Fibroblast of villous mesenchyme (primary cell): ENCODE data around the gene LBH. TPM values are rescaled to one million over a fixed set of nuclear protein-coding genes. Genes with fewer than 3 reads are reported as not detected.

ENCODE experiments used
- DNase-seq: peaks from one replicate; pipeline ENCODE4 v3.0.0-alpha.2; 2010; ENCODE audit warnings: low read depth
- H3K4me3 ChIP-seq: 2 replicates; pipeline ENCODE4 v1.5.1; 2011; ENCODE audit warnings: low read depth, mild to moderate bottlenecking, low read length
- CTCF ChIP-seq: IDR thresholded peaks from 2 replicates; pipeline ENCODE4 v1.5.1; 2012; ENCODE audit warnings: low read depth, mild to moderate bottlenecking, low read length; ENCODE audit not compliant: insufficient read depth
- total RNA-seq: library from RNA; depleted of rRNA; stranded (reverse); fragments of >200 nt; gene quantifications from 2 replicates; pipeline ENCODE4 v1.2.3, GENCODE V29; 2012

The LBH gene
- total RNA-seq, 1 donor, result 803 TPM

GRCh38 chr2:30282081-30282480, 50.7 kb downstream of the LBH start:
- DNase-seq, result no peak
- TF ChIP-seq CTCF, result no peak
- no peak overlapping the region for H3K4me3 ChIP-seq

DNA sequence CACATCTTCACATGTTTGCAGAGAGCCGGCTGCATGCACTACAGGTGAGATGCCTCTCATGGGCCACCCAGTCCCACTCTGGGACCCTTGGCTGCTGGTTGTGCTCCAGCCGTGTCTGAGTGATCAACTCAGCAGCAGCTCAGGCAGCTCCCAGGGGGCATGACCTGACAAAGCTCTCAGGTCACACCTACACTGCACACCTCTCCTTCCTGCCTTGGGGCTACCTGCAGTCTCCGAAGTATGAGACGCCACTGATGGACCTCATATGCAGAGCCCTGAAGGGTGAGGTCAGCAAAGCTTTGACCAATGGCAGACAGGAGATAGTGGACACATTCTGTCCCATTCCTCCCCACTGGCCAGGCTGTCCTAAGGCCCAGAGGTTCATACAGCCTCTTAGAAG, 51.4 kb downstream of the LBH start:
- no peak for DNase-seq
- no peak overlapping the region for H3K4me3 ChIP-seq
- TF ChIP-seq CTCF, result no peak

DNA sequence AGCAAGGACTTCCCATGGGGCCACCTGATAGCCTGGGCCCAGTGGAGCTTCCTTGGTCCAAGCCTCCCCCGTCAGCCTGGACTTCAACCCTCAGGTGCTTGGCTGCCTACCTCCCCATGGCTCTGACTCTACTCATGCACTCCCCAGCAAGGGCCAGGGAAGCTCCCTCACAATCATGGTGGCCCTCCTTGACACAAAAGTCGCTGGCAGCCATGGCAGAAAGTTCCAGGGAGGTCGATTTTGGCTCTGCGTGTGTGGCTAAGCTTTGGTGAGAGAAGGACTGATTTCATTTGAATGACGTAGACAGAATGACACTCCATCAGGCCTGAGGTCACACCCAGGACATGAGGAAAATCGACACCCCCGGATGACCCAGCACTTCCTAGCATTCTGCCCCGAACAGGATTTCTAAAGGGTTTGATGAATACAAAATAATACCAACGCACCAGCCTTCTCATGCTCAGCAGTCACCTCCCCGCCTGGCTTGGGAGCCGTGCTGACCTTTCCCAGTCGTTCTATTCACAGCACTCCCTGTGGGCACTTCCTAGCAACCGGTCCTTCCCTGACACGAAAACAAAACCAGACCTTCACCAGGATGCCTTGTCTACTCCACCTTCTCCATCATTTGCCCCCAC, 52.7 kb downstream of the LBH start:
- DNase-seq, result no peak
- no peak for TF ChIP-seq CTCF
- no peak overlapping the region for H3K4me3 ChIP-seq

DNA sequence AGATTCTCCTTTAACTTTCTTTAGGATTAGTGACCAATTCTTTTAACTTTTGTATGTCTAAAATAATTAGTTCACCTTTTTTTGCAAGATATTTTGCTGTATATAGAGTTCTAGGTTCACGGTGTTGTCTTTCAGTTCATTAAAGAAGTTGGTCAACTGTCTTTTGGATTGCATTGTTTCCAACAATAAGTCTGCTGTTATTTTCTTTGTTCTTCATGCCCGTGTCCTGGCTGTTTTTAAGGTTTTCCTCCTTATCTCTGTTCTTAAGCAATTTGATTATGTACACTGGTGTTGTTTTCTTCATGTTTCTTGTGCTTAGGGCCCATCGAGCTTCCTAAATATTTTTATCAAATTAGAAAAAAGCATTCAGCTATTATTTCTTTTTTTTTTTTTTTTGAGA, 54.4 kb downstream of the LBH start:
- no peak for TF ChIP-seq CTCF
- DNase-seq, result no peak
- no peak overlapping the region for H3K4me3 ChIP-seq

DNA sequence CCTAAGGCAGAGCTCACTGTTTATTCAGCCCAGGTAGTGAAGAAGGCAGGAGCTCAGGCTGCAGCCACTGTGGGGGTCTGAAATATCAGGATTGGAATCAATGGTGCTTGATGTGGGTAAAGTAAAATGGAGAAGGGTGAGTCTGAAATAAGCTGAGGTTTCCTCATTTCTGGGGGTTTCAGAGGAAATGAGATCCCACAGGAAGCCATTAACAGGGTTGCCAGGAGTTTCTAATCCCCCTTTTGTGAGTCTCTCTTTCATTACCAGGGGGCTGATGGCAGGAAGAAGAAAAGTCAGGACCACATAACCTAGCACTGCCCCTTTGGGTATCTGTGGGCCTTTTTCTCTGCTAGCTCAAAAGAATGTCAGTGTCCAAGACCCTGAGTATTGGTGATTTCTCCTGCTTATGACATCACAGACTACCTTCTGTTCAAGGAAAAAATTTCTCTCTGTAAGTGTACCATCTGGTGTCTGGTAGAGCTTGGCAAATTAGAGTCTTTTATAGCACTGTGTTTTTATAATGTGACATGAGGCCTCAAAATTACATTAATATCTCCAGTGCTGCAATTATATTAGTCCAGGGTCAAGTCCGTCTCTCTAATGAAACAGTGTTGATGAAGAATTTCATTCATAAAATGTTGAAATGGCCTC, 56.0 kb downstream of the LBH start:
- H3K4me3 ChIP-seq, result no peak overlapping the region
- no peak for TF ChIP-seq CTCF
- no peak for DNase-seq

GRCh38 chr2:30287857-30288513, 56.7 kb downstream of the LBH start:
- no peak for TF ChIP-seq CTCF
- no peak for DNase-seq
- no peak overlapping the region for H3K4me3 ChIP-seq
